GM21515 (cell line): ENCODE measurements around the gene PRSS2.

ENCODE experiments used
- ATAC-seq: cut with Tn5 transposase; IDR thresholded peaks from one replicate; pipeline ENCODE4 v1.9.1; 2021; ENCODE audit not compliant: unreplicated experiment

The PRSS2 gene

GRCh38 chr7:142822714-142823113, 51.9 kb downstream of the PRSS2 start:
- ATAC-seq = no peak
